ENCODE data around the gene ZNF296.
A peak's percentile ranks its signal among the peaks of the same experiment; 100 is the strongest.
"Not testable (repeated sequence)": the region's sequence is repeated elsewhere in the genome, so short reads cannot be mapped to it uniquely, and the experiment has no call there.

The ZNF296 gene

GRCh38 chr19:45076029-45076850 is at the start of gene ZNF296:
Gene ZNF296 (minus strand): TSS chr19:45076478. CDS start chr19:45076373, 105 bp downstream.
- no peak for DNase-seq

DNA sequence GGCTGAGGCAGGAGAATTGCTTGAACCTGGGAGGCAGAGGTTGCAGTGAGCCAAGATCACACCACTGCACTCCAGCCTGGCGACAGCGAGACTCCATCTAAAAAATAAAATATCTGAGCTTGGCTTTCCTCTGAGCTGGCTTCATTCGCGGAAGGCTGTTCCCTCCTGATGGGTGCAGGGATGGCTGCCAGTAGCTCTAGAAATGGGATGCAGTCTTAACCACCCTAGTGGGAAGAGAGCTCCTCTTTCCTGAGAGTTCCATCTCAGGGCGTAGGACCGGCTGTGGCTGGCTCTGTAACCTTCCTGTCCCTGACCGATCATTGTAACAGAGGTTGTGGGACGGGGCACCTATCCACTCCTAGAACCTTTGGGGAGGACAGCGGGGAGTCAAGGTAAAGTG is 49.1 kb upstream of the ZNF296 start:
- no peak for DNase-seq

DNA sequence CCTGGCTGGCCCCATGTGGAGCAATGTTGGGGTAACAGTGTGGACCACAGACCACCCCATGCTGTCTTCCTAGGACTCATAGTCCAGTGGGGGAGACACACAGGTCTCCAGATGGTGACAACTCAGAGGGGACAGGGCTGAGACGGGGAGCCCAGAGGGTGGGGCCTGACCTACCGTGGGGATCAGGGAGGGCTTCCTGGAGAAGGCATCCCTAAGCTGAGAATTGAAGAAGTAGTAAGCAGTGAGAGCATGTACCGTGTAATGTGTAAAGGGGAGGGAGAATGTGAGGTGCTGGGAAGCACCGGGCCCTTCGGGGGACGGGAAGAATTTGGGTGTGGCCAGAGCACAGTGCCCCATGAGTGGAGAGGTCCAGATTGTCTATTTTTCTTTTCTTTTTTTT is 47.7 kb upstream of the ZNF296 start:
- no peak for DNase-seq

DNA sequence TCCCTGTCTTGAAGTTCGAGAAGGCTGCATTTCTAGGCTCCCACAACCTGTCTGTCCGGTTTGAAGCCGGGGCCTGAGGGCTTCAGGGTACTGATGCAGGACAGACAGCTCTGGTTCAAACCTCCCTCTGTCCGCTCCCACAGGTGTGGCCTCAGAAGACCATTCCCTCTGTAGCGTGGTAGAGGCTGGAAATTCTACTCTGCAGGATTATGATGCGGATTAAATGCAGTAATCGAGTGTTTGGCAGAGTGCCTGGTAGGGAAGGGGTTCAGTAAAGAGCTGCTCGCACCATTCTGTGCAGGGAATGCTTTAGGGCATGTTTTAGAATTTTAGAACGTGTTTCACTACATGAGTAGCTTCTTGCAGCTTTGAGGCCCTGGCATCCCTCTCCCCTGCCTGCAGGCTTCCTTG is 47.2 kb upstream of the ZNF296 start:
- DNase-seq, result no peak

DNA sequence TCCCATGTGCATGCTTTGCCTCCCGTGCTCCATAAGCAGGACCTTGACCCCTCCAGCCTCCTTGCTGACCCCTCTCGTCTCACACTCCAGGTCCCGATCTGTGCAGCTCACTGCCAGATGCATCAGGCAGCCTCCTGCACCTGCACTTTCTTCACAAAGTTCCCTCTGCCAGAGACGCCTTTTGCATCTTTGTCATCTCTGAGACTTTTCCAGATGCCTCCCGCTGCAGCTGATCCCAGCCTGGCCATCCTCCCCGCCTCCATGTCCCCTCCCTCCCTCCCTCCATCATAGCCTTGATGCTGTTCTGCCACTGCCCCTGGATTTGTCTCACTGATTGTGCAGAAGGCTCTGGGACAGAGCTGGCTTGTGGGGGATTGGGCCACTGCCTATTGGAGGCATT is 46.6 kb upstream of the ZNF296 start:
- DNase-seq, result no peak

DNA sequence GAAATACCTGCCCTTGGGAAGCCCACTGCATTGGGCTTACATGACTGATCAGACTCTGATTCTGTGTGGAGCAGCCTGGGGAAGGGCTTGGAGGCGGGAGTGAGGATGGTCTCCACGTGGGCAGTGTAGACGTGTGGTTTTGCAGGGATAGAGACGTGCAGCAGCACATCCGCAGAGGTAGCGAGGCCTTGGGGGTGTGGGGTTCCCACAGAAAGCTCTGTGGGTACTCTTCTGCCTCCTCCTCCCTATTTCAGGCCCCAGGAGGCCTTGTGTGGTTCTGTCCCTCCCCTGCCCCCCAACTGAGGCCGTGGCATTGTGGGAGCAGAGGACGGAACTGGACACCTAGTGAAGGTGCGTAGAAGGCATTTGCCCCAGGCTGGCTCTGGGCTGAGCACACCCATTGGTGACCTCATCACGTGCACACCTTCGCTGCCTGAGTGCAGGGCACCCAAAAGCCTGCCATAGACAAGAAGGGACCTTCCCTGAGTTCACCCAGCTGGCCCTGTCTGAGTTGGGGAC is 45.6 kb upstream of the ZNF296 start:
- DNase-seq, result no peak

DNA sequence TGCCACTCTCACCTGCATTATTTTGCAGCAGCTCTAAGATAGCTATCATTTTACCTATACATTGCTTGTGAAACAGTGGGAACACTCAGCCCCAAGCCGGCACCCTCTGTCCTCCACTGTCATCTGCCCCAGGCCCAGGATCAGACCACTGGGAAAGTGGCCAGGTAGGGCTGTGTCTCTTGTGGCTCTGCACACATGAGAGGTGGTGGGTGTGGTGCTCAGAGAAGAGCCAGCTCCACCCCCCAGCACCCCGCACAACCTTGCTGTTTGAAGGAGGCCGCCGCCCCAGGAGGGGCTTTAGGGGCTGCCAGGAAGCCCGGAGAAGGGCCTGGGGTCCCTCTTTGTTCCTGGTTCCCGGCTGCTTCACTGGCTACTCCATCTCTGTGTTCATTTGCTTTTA is 43.3 kb upstream of the ZNF296 start:
- DNase-seq, result no peak

DNA sequence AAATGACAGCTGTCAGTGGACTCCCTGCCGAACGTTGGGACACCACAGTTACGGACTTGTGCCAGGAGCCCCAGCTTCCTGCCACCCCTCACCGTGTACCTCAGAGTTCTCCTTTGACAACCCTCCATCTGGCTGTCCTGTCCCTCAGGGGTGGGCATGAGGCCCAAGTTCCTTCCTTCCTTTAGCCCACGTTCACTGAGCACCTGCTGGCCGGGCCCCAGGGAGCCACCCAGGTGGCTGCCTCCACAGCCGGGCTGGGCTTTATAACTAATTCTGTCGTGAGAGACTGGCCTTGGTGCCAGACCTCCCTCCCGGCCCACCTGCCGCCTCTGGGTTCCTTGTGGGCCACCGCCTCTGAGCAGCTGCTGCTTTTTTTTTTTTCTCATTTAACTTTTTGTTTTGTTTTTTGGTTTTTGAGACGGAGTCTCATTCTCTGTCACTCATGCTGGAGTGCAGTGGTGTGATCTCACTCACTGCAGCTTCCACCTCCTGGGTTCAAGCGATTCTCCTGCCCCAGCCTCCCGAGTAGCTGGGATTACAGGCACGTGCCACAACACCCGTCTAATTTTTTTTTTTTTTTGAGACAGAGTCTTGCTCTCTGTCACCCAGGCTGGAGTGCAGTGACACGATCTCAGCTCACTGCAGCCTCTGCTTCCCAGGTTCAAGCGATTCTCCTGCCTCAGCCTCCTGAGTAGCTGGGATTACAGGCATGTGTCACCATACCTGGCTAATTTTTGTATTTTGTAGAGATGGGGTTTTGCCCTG is 42.5 kb upstream of the ZNF296 start:
- DNase-seq, result peak; percentile 15

- DNase-seq, result no peak
Observed at GRCh38 chr19:45118106-45118505, 41.8 kb upstream of the ZNF296 start.

DNA sequence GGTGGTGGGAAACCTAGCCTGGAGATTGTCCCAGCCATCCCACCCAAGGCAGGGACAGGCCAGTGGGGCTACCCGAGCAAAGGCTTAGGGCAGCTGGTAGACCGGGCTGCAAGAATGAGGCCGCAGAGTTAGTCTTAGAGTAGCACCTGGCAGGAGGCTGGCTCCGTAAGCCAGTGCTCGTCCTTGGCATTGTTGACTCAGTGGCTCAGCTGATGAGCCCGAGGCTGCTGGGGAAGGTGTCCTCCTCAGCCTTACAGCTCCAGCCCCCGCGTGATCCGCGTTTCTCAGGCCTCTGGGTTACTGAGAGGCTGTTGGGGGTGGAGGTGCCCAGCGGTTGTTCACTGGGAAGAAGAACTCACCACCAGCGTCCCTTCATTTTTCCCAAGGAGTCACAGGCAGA is 41.4 kb upstream of the ZNF296 start:
- no peak for DNase-seq

DNA sequence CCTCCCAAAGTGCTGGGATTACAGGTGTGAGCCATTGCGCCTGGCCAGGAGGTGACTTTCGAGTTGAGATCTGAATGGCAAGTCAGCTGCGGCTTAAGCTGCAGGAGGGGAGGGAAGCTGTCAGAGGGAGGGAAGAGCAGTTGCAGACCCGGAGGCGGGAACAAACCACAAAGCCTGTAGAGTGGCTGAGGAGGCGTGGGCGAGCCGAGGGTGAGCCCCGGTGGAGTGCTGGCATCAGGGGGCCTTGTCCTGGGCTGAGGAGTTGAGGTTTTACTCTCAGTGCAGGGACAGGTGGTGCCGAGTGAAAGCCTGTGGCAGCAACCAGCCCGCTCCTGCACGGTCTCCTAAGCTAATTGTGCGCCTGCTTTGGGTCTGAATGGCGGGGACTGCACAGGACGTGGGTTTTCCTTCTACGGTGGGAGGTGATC is 40.9 kb upstream of the ZNF296 start:
- DNase-seq, result no peak

DNA sequence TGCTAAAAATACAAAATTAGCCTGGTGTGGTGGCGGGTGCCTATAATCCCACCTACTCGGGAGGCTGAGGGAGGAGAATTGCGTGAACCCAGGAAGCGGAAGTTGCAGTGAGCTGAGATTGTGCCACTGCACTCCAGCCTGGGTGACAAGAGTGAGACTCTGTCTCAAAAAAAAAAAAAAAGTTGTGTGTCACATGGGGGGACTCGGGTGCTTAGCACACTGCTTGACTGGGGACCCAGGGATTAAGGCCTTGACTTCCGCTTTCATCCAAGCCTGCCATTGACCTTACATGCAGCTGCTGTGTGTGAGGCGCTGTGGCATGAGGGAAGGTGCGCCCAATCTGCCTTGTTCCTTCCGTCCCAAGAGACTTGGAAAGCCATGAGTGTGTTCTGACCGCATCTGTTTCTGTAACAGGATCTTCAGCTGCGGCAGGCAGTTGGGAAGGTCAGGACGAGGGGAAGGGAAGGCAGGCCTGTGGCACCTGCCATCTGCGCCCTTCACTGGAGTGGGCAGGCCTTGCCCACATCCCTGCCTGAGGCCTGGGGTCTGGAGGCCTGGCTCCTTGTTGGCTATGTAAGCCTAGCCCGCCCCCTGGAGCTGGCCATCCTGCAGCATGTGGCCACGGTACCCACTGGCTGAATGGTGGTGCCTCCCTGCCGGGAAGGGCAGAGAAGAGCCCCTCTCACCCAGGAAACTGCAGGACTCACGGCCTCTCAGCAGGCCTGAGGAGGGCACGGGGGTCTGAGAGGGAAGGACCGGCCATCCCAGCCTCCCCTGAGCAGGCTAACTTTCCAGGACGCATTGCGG is 39.7 kb upstream of the ZNF296 start:
- DNase-seq, result peak; percentile 27

DNA sequence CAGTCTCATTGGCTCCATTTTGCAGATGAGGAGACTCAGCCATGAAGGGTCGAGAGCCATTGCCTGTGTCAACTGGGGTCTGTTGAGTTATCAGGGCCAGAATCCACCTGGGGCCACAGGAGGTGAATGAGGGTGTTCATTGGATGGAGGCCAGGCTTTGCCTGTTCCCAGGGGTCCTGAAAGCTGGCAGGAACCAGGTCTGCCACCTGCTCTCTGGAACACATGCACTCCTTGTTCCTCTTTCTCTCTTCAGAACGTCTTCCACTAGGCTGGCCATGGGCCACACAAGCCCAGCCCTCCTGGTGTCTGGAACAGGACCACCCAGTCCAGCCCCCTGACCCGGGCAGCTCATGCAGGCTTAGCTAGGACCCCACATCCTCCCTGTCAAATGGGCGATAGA is 37.8 kb upstream of the ZNF296 start:
- peak; percentile 59 for DNase-seq

DNA sequence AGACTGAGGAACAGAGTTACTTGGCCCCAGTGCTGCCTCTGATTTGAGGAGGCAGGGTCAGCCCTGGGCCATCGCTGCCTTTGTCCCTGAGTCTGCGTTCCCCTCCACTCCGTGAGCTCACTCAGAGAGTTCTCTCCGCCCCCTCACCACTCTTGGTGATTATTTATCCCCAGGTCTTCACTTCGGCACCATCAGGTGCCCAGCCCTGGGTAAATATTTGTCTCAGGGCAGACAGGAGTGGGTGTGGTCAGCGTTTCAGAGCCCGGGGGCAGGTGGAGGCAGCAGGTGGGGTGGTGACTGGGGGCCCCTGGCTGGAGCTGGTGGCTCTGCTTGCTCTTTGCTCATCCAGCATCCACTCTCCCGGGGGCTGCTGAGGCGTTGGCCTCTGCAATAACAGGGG is 37.4 kb upstream of the ZNF296 start:
- peak; percentile 60 for DNase-seq

DNA sequence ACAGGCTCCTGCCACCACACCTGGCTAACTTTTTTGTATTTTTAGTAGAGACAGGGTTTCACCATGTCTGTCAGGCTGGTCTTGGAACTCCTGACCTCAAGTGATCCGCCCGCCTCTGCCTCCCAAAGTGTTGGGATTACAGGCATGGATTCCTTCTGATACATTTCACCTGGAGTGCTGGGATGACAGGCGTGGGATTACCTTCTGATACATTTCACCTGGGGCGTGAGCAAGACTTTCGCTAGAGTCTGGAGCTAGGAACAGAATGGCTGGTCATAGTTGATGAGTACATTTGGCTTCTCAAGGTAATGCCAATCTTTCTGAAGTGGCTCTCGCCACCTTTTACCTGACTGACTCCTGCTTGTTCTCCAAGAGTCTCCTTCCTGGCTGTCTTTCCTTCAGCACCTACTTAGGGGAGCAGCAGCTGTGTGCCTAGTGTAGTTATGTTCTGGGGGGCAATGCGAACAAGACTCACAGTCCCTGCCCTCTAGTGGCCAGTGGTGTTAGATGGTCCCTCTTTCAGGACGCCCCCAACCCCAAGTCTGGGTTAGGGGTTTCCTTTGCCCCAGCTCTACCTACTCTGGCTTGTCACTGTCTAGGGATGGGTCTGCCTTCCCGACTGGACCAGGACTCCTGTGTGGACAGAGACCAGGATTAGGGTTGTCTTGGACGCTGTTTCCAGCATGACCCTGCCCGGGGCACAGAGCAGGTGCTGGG is 36.0 kb upstream of the ZNF296 start:
- no peak for DNase-seq

DNA sequence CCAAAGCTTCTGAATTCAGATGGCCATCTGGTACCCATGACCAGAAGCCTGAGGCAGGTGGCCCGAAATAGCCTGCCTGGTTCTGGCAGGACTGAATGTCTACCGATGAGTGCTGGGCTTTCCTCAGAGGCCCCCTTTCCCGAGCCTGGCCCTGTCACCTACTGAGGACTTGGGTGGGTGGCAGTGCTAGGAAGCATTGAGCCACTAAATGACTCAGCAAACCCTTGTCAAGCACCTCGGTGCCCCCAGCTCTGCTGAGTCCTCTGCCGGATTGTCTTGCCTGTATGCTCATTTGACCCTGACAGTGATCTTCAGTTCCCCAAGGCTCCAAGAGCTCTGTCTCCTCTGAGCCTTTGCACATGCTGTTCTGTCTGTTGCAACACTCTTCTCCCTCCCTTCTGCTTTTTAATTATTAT is 34.6 kb upstream of the ZNF296 start:
- no peak for DNase-seq

GRCh38 chr19:45107621-45108150 is 31.4 kb upstream of the ZNF296 start:
- no peak for DNase-seq

DNA sequence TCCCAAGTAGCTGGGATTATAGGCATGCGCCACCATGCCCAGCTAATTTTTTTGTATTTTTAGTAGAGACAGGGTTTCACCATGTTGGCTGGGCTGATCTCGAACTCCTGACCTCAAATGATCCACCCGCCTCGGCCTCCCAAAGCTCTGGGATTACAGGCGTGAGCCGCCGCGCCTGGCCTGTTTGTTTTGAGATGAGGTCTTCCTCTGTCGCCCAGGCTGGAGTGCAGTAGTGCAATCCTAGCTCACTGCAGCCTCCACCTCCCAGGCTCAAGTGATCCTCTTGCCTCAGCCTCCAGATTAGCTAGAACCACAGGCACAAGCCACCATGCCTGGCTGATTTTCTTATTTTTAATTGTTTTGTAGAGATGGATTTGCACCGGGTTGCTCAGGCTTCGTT is 30.1 kb upstream of the ZNF296 start:
- not testable (repeated sequence) for DNase-seq

GRCh38 chr19:45104658-45105349 is 28.5 kb upstream of the ZNF296 start:
- no peak for DNase-seq

GRCh38 chr19:45103508-45104319 is 27.4 kb upstream of the ZNF296 start:
- DNase-seq, result peak; percentile 32

DNA sequence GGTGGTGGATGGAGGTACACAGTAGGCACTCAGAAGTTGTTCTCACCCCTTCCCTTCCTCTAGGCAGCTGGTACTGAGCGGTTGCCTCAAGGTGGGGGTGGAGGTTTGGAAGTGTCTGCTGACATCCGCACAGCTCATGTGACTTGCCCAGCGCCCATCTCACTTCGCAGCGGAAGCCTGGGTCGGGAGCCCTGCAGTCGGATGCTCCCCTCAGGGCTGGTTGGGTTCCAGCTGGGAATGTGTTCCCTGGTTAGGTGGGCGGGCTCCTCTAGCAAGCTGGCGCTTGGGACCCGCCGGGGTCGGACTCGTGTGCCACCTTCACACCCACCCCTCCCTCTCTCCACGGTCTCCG is 26.9 kb upstream of the ZNF296 start:
- DNase-seq, result no peak

Data from NCI-H1092 treated with DMSO at 0.1 percent for 48 hours (cell line).